Measurements from ENCODE around the gene MS4A10. TPM values are rescaled to one million over a fixed set of nuclear protein-coding genes. Genes with fewer than 3 reads are reported as not detected.

MS4A10 gene
- total RNA-seq, 1 donor from 2014 or later: not detected

- H3K4me3 Mint-ChIP-seq: no peak overlapping the region
- peaks cover 3% of the 10 kb centered on the region for H3K27me3 Mint-ChIP-seq
- intact Hi-C loops (cut with micrococcal nuclease): no loop called here
- DNase-seq (no peak), ATAC-seq (ENCODE audit: low read depth) (no peak)
- H3K4me1 Mint-ChIP-seq: no peaks in the 10 kb centered on the region
- no peak overlapping the region for H3K27ac Mint-ChIP-seq
- H3K36me3 Mint-ChIP-seq (ENCODE audit: low read depth): no peaks in the 10 kb centered on the region
- ChIA-PET POLR2A (no interaction called here), CTCF (no interaction called here)
- no peaks in the 10 kb centered on the region for H3K9me3 Mint-ChIP-seq
- TF ChIP-seq CTCF (IDR thresholded peaks at IDR 0.05): no peak
Measured at GRCh38 chr11:60783911-60784310, 1.2 kb upstream of the MS4A10 start.

GRCh38 chr11:60785806-60786361 is 751 bp downstream of the MS4A10 start:
- no peak overlapping the region for H3K4me3 Mint-ChIP-seq
- ChIA-PET POLR2A (interaction anchor here (1.2 kb wide), 1 partner anchor 10 kb away, joined by 3 read pairs; no protein-coding TSS in a partner anchor), CTCF (no interaction called here)
- no peaks in the 10 kb centered on the region for H3K36me3 Mint-ChIP-seq (ENCODE audit: low read depth)
- no peak for ATAC-seq (ENCODE audit: low read depth)
- H3K27me3 Mint-ChIP-seq: peaks cover 3% of the 10 kb centered on the region
- H3K27ac Mint-ChIP-seq: no peak overlapping the region
- intact Hi-C loops (cut with micrococcal nuclease): no loop called here
- H3K4me1 Mint-ChIP-seq: no peaks in the 10 kb centered on the region
- no peak for TF ChIP-seq CTCF (IDR thresholded peaks at IDR 0.05)
- no peak for DNase-seq
- no peaks in the 10 kb centered on the region for H3K9me3 Mint-ChIP-seq

- no peaks in the 10 kb centered on the region for H3K9me3 Mint-ChIP-seq
- H3K27me3 Mint-ChIP-seq: peaks cover 3% of the 10 kb centered on the region
- ATAC-seq (ENCODE audit: low read depth) (no peak), DNase-seq (no peak)
- CTCF ChIA-PET: no interaction called here
- intact Hi-C loops (cut with micrococcal nuclease): no loop called here
- no peak overlapping the region for H3K27ac Mint-ChIP-seq
- no peak for TF ChIP-seq CTCF (IDR thresholded peaks at IDR 0.05)
- H3K36me3 Mint-ChIP-seq (ENCODE audit: low read depth): no peaks in the 10 kb centered on the region
- POLR2A ChIA-PET: interaction anchor here (0.7 kb wide), 1 partner anchor 210 kb away, joined by 5 read pairs; no protein-coding TSS in a partner anchor
- no peak overlapping the region for H3K4me3 Mint-ChIP-seq
- H3K4me1 Mint-ChIP-seq: no peaks in the 10 kb centered on the region
Measured at GRCh38 chr11:60786811-60787567, 1.9 kb downstream of the MS4A10 start.

GRCh38 chr11:60788401-60789125 is 3.4 kb downstream of the MS4A10 start:
- DNase-seq: no peak
- no peaks in the 10 kb centered on the region for H3K9me3 Mint-ChIP-seq
- H3K27ac Mint-ChIP-seq: no peak overlapping the region
- H3K36me3 Mint-ChIP-seq (ENCODE audit: low read depth): no peaks in the 10 kb centered on the region
- no peak for TF ChIP-seq CTCF (IDR thresholded peaks at IDR 0.05)
- intact Hi-C loops (cut with micrococcal nuclease): no loop called here
- H3K4me1 Mint-ChIP-seq: no peaks in the 10 kb centered on the region
- no peak for ATAC-seq (ENCODE audit: low read depth)
- POLR2A ChIA-PET: no interaction called here
- CTCF ChIA-PET: no interaction called here
- peaks cover 3% of the 10 kb centered on the region for H3K27me3 Mint-ChIP-seq
- no peak overlapping the region for H3K4me3 Mint-ChIP-seq

GRCh38 chr11:60790726-60791125 is 5.6 kb downstream of the MS4A10 start:
- H3K4me1 Mint-ChIP-seq: no peaks in the 10 kb centered on the region
- no peaks in the 10 kb centered on the region for H3K27me3 Mint-ChIP-seq
- H3K4me3 Mint-ChIP-seq: no peak overlapping the region
- ATAC-seq (ENCODE audit: low read depth) (no peak), DNase-seq (no peak)
- H3K27ac Mint-ChIP-seq: no peak overlapping the region
- no peak for TF ChIP-seq CTCF (IDR thresholded peaks at IDR 0.05)
- ChIA-PET CTCF (interaction anchor here (0.8 kb wide), 1 partner anchor 16 kb away, joined by 3 read pairs; no protein-coding TSS in a partner anchor), POLR2A (no interaction called here)
- H3K36me3 Mint-ChIP-seq (ENCODE audit: low read depth): no peaks in the 10 kb centered on the region
- intact Hi-C loops (cut with micrococcal nuclease): no loop called here
- H3K9me3 Mint-ChIP-seq: no peaks in the 10 kb centered on the region
